Effector memory CD8-positive, alpha-beta T cell (primary cell): Measurements from ENCODE around the gene SPTBN4.

ENCODE experiments used
- ATAC-seq: fragments of 150-1000 bp; cut with Tn5 transposase; replicated peaks from 2 replicates; pipeline ENCODE4 v1.10.0; 2021; ENCODE audit warnings: mild to moderate bottlenecking, moderate library complexity
- DNase-seq, 3 experiments: peaks; one replicate each; pipeline ENCODE4 v3.0.0; 2021
- H3K27ac Mint-ChIP-seq, 2 donors: one replicate each; pipeline ENCODE4 v1.8.0; 2022; ENCODE audit warnings: mild to moderate bottlenecking in 2 of 2, mixed read lengths in 2 of 2, moderate library complexity in 2 of 2
- H3K27me3 Mint-ChIP-seq, 2 donors: one replicate each; pipeline ENCODE4 v1.8.0; 2022; ENCODE audit warnings: mixed read lengths in 2 of 2
- H3K36me3 Mint-ChIP-seq: one replicate; pipeline ENCODE4 v1.8.0; 2022; ENCODE audit warnings: mild to moderate bottlenecking, moderate library complexity, mixed read lengths; ENCODE audit not compliant: insufficient read depth
- H3K4me1 Mint-ChIP-seq, 2 donors: one replicate each; pipeline ENCODE4 v1.8.0; 2022; ENCODE audit warnings: low read depth in 2 of 2, mixed read lengths in 2 of 2
- H3K4me3 Mint-ChIP-seq, 2 donors: one replicate each; pipeline ENCODE4 v1.8.0; 2022; ENCODE audit warnings: mild to moderate bottlenecking in 2 of 2, mixed read lengths in 2 of 2, moderate library complexity in 2 of 2
- H3K9me3 Mint-ChIP-seq, 2 donors: one replicate each; pipeline ENCODE4 v1.8.0; 2022; ENCODE audit warnings: mixed read lengths in 2 of 2
- total RNA-seq, 9 experiments: gene quantifications; one replicate each; lab custom pipeline; 2026; lab: John Stamatoyannopoulos, UW

Gene SPTBN4
- 0.39 to 3.3 (median 1.1) reads per million in 9 experiments for total RNA-seq

GRCh38 chr19:40466985-40467734 lies at the start of gene SPTBN4:
SPTBN4 (plus strand) TSS chr19:40467001; CDS start chr19:40472622, 5,621 bp downstream.
- peak within 1 kb of the TSS; percentile 94 to 95 for H3K27ac Mint-ChIP-seq
- DNase-seq (no peak), ATAC-seq (no peak)

GRCh38 chr19:40417643-40417981 lies 49.2 kb upstream of the SPTBN4 start:
- Mint-ChIP-seq H3K4me1 (peaks cover 14 to 17% of the 10 kb centered on the region in 2 donors), H3K9me3 (no peaks in the 10 kb centered on the region), H3K27ac (peak overlapping the region; percentile 31 to 86), H3K36me3 (peaks cover 26% of the 10 kb centered on the region), H3K27me3 (no peaks in the 10 kb centered on the region), H3K4me3 (no peak overlapping the region)
- no peak for ATAC-seq
- no peak for DNase-seq

More at GRCh38 chr19:40466985-40467734, at the start of gene SPTBN4:
- no peaks in the 10 kb centered on the region for H3K9me3 Mint-ChIP-seq
- peaks cover 15 to 25% of the 10 kb centered on the region in 2 donors for H3K4me1 Mint-ChIP-seq
- peak within 1 kb of the TSS; percentile 79 to 84 for H3K4me3 Mint-ChIP-seq
- peaks cover 27% of the 10 kb centered on the region for H3K36me3 Mint-ChIP-seq
- H3K27me3 Mint-ChIP-seq, result peaks cover 6 to 21% of the 10 kb centered on the region in 2 donors

- H3K4me1 Mint-ChIP-seq, result peaks cover 14 to 17% of the 10 kb centered on the region in 2 donors
- ATAC-seq, result no peak
- no peak for DNase-seq
- H3K27ac Mint-ChIP-seq, result peak overlapping the region in 1 of 2 donors; percentile 86
- no peak overlapping the region for H3K4me3 Mint-ChIP-seq
- no peaks in the 10 kb centered on the region for H3K27me3 Mint-ChIP-seq
- peaks cover 31% of the 10 kb centered on the region for H3K36me3 Mint-ChIP-seq
- no peaks in the 10 kb centered on the region for H3K9me3 Mint-ChIP-seq
Observed at GRCh38 chr19:40418040-40418439, 48.8 kb upstream of the SPTBN4 start.

GRCh38 chr19:40419066-40419612 lies 47.7 kb upstream of the SPTBN4 start:
- no peaks in the 10 kb centered on the region for H3K9me3 Mint-ChIP-seq
- DNase-seq (no peak), ATAC-seq (no peak)
- H3K4me3 Mint-ChIP-seq, result peak overlapping the region in 1 of 2 donors; percentile 61
- peaks cover 15 to 17% of the 10 kb centered on the region in 2 donors for H3K4me1 Mint-ChIP-seq
- no peak overlapping the region for H3K27ac Mint-ChIP-seq
- peaks cover 33% of the 10 kb centered on the region for H3K36me3 Mint-ChIP-seq
- H3K27me3 Mint-ChIP-seq, result no peaks in the 10 kb centered on the region

- no peak for ATAC-seq
- H3K4me3 Mint-ChIP-seq, result peak overlapping the region; percentile 39 to 61
- DNase-seq, result no peak
- no peak overlapping the region for H3K27ac Mint-ChIP-seq
- peaks cover 21 to 22% of the 10 kb centered on the region in 2 donors for H3K4me1 Mint-ChIP-seq
- H3K36me3 Mint-ChIP-seq, result peaks cover 39% of the 10 kb centered on the region
- H3K9me3 Mint-ChIP-seq, result no peaks in the 10 kb centered on the region
- no peaks in the 10 kb centered on the region for H3K27me3 Mint-ChIP-seq
Observed at GRCh38 chr19:40419780-40420179, 47.0 kb upstream of the SPTBN4 start.

GRCh38 chr19:40420451-40420765 lies 46.4 kb upstream of the SPTBN4 start:
- Mint-ChIP-seq H3K27ac (peak overlapping the region; percentile 87 to 95), H3K9me3 (no peaks in the 10 kb centered on the region), H3K27me3 (no peaks in the 10 kb centered on the region), H3K4me1 (peaks cover 22 to 24% of the 10 kb centered on the region in 2 donors), H3K4me3 (peak overlapping the region; percentile 82 to 85), H3K36me3 (peaks cover 43% of the 10 kb centered on the region)
- DNase-seq (no peak), ATAC-seq (no peak)

- peak; percentile 46 for ATAC-seq
- Mint-ChIP-seq H3K9me3 (no peaks in the 10 kb centered on the region), H3K27me3 (no peaks in the 10 kb centered on the region), H3K27ac (peak overlapping the region; percentile 87 to 95), H3K36me3 (peaks cover 50% of the 10 kb centered on the region), H3K4me3 (peak overlapping the region; percentile 82 to 85), H3K4me1 (peaks cover 22 to 24% of the 10 kb centered on the region in 2 donors)
- DNase-seq, result peak; percentile 63 to 74 (median 67)
Observed at GRCh38 chr19:40420766-40421765, 45.7 kb upstream of the SPTBN4 start.

GRCh38 chr19:40421993-40422747 lies 44.6 kb upstream of the SPTBN4 start:
- no peak for DNase-seq
- no peaks in the 10 kb centered on the region for H3K27me3 Mint-ChIP-seq
- H3K27ac Mint-ChIP-seq, result peak overlapping the region; percentile 87 to 95
- peak overlapping the region; percentile 82 to 85 for H3K4me3 Mint-ChIP-seq
- peaks cover 19 to 20% of the 10 kb centered on the region in 2 donors for H3K4me1 Mint-ChIP-seq
- ATAC-seq, result no peak
- H3K36me3 Mint-ChIP-seq, result peaks cover 53% of the 10 kb centered on the region
- H3K9me3 Mint-ChIP-seq, result no peaks in the 10 kb centered on the region

- H3K9me3 Mint-ChIP-seq, result no peaks in the 10 kb centered on the region
- DNase-seq, result no peak
Observed at GRCh38 chr19:40422748-40423566, 43.8 kb upstream of the SPTBN4 start.

GRCh38 chr19:40423938-40424337 lies 42.9 kb upstream of the SPTBN4 start:
- peak overlapping the region; percentile 98 to 99 for H3K4me3 Mint-ChIP-seq
- H3K36me3 Mint-ChIP-seq, result peaks cover 53% of the 10 kb centered on the region
- H3K4me1 Mint-ChIP-seq, result peaks cover 14 to 15% of the 10 kb centered on the region in 2 donors
- H3K9me3 Mint-ChIP-seq, result no peaks in the 10 kb centered on the region
- no peaks in the 10 kb centered on the region for H3K27me3 Mint-ChIP-seq
- H3K27ac Mint-ChIP-seq, result peak overlapping the region in 1 of 2 donors; percentile 95
- DNase-seq (no peak), ATAC-seq (no peak)

More at GRCh38 chr19:40422748-40423566, 43.8 kb upstream of the SPTBN4 start:
- Mint-ChIP-seq H3K4me3 (peak overlapping the region; percentile 82 to 85), H3K27me3 (no peaks in the 10 kb centered on the region), H3K4me1 (peaks cover 15 to 16% of the 10 kb centered on the region in 2 donors), H3K36me3 (peaks cover 53% of the 10 kb centered on the region), H3K27ac (peak overlapping the region in 1 of 2 donors; percentile 95)
- ATAC-seq, result no peak

GRCh38 chr19:40424637-40425449 lies 42.0 kb upstream of the SPTBN4 start:
- peak overlapping the region; percentile 98 to 99 for H3K4me3 Mint-ChIP-seq
- no peak for ATAC-seq
- H3K27me3 Mint-ChIP-seq, result no peaks in the 10 kb centered on the region
- peak overlapping the region; percentile 95 to 97 for H3K27ac Mint-ChIP-seq
- peaks cover 51% of the 10 kb centered on the region for H3K36me3 Mint-ChIP-seq
- H3K4me1 Mint-ChIP-seq, result peaks cover 12 to 14% of the 10 kb centered on the region in 2 donors
- DNase-seq, result no peak
- no peaks in the 10 kb centered on the region for H3K9me3 Mint-ChIP-seq
